ENCODE measurements around the gene PDXK. TPM values are rescaled to one million over a fixed set of nuclear protein-coding genes. Genes with fewer than 3 reads are reported as not detected.

PDXK gene
- total and polyA plus RNA-seq, 9 of the 15 experiments (the other 6 are each of a cell fraction or from before 2014, with no cell fraction given): 5.6 to 162 (median 76.5) TPM

GRCh38 chr21:43707462-43707861 lies 11.5 kb upstream of the PDXK start:
- WGBS (ENCODE audit: insufficient coverage, low coverage, missing lambda C conversion rate): 70% methylated on average over 9 of the region's 9 CpGs
- peaks cover 14 to 33% of the 10 kb centered on the region in 2 experiments; a peak in 4 of 5 replicates for H3K4me1 ChIP-seq (replicated peaks in 1 of 2; ENCODE audit: control insufficient read depth in 2 of 2, insufficient read depth in 2 of 2, low read length in 2 of 2)
- TF ChIP-seq USF2 (CRISPR knock-in tag; IDR thresholded peaks at IDR 0.05) (no peak), ATF4 (CRISPR knock-in tag; IDR thresholded peaks at IDR 0.05) (no peak), TOE1 (IDR thresholded peaks at IDR 0.05; ENCODE audit: borderline replicate concordance) (no peak), TOE1 (CRISPR knock-in tag; IDR thresholded peaks at IDR 0.05; ENCODE audit: borderline replicate concordance, low read depth) (no peak), DIDO1 (tag; IDR thresholded peaks at IDR 0.05; ENCODE audit: low read depth) (no peak), CHD1 (IDR thresholded peaks at IDR 0.05; ENCODE audit: low read length) (no peak), MCM3 (IDR thresholded peaks at IDR 0.05) (no peak)
- no peaks in the 10 kb centered on the region; a peak in 1 of 5 replicates for H3K27me3 ChIP-seq (ENCODE audit: control insufficient read depth in 2 of 2, insufficient read depth in 2 of 2, low read length in 2 of 2)
- intact Hi-C loops (cut with micrococcal nuclease): no loop called here
- in situ Hi-C loops (cut with MboI): no loop called here
- H3K79me2 ChIP-seq (ENCODE audit: control insufficient read depth, insufficient read depth, low read length): no peaks in the 10 kb centered on the region
- H3K36me3 ChIP-seq (ENCODE audit: control insufficient read depth, insufficient read depth, low read length): no peaks in the 10 kb centered on the region
- H3K4me2 ChIP-seq (ENCODE audit: insufficient read depth, low read length): no peak overlapping the region
- no peaks in the 10 kb centered on the region for H3K9me3 ChIP-seq (replicated peaks; ENCODE audit: control insufficient read depth, insufficient read depth, low read depth, low read length)
- 0 out of 4 replicates have a peak overlapping the region, but pooled peaks of 1 of the 2 experiments have one; percentile 37 for H3K9ac ChIP-seq (ENCODE audit: insufficient read depth in 1 of 2, low read depth in 2 of 2, low read length in 2 of 2)
- CTCF ChIA-PET (ENCODE audit: low intra/inter-chr PET ratio): no interaction called here
- POLR2A ChIA-PET: interaction anchor here (0.9 to 1.3 kb wide), 3 partner anchors 9 to 14 kb away, joined by 3 to 5 read pairs (median 4); no protein-coding TSS in a partner anchor
- no TSS peak for BruUV-seq (replicated peaks)
- no peaks in the 10 kb centered on the region for H4K20me1 ChIP-seq (replicated peaks; ENCODE audit: control insufficient read depth, insufficient read depth, low read length)
- no peak for FAIRE-seq
- ATAC-seq: no peak
- no peaks in the 10 kb centered on the region for H3K9me1 ChIP-seq (ENCODE audit: control insufficient read depth, insufficient read depth, low read length)
- no peak for DNase-seq (ENCODE audit: extremely low read depth in 1 of 4, low spot score in 3 of 4)
- H3K27ac ChIP-seq (ENCODE audit: extremely low read depth, low read depth, low read length): no peak overlapping the region
- H3K4me3 ChIP-seq: no peak overlapping the region
- H2AFZ ChIP-seq (ENCODE audit: low read depth, low read length): no peak overlapping the region

All from K562 (cell line).